GM23338 (cell line): Measurements from ENCODE around the gene RNF220. TPM values are rescaled to one million over a fixed set of nuclear protein-coding genes. Genes with fewer than 3 reads are reported as not detected.

ENCODE experiments used
- ATAC-seq: fragments of 200-7000 bp; cut with Tn5 transposase; 3 replicates; pipeline ENCODE4 v1.9.1; 2020
- DNase-seq: peaks from one replicate; pipeline ENCODE4 v3.0.0-alpha.2; 2015; ENCODE audit warnings: low spot score
- H2AFZ ChIP-seq: fragments of 200-600 bp; sonication (generic); 2 replicates; pipeline ENCODE4 v1.8.0; 2016; ENCODE audit warnings: antibody characterized with exemption, mild to moderate bottlenecking, moderate library complexity
- H3F3A ChIP-seq: fragments of 200-600 bp; sonication (generic); replicated peaks from 2 replicates; pipeline ENCODE4 v1.8.0; 2017; ENCODE audit warnings: antibody characterized with exemption, mixed run types, low read depth
- H3K27ac ChIP-seq: fragments of 200-600 bp; sonication (generic); 2 replicates; pipeline ENCODE4 v1.6.1; 2016; ENCODE audit warnings: low read depth
- H3K27me3 ChIP-seq: fragments of 200-600 bp; sonication (generic); 2 replicates; pipeline ENCODE4 v1.8.0; 2016; ENCODE audit warnings: mild to moderate bottlenecking, mixed run types, moderate library complexity; ENCODE audit not compliant: insufficient read depth
- H3K36me3 ChIP-seq: fragments of 200-600 bp; sonication (generic); 2 replicates; pipeline ENCODE4 v1.8.0; 2016; ENCODE audit warnings: mild to moderate bottlenecking; ENCODE audit not compliant: insufficient read depth
- H3K4me1 ChIP-seq: fragments of 200-600 bp; sonication (generic); 2 replicates; pipeline ENCODE4 v1.8.0; 2016; ENCODE audit warnings: mild to moderate bottlenecking, moderate library complexity; ENCODE audit not compliant: insufficient read depth
- H3K4me2 ChIP-seq: fragments of 200-600 bp; sonication (generic); 2 replicates; pipeline ENCODE4 v1.7.1; 2017; ENCODE audit warnings: mixed run types
- H3K4me3 ChIP-seq: fragments of 200-600 bp; sonication (generic); 2 replicates; pipeline ENCODE4 v1.6.1; 2016; ENCODE audit warnings: mixed run types
- H3K79me2 ChIP-seq: fragments of 200-600 bp; sonication (generic); replicated peaks from 2 replicates; pipeline ENCODE4 v1.8.0; 2017; ENCODE audit warnings: mild to moderate bottlenecking; ENCODE audit not compliant: insufficient read depth
- H3K9me2 ChIP-seq: fragments of 200-600 bp; sonication (generic); 2 replicates; pipeline ENCODE4 v1.8.0; 2017; ENCODE audit not compliant: insufficient read depth
- H4K20me1 ChIP-seq: fragments of 200-600 bp; sonication (generic); replicated peaks from 2 replicates; pipeline ENCODE4 v1.8.0; 2017; ENCODE audit warnings: mild to moderate bottlenecking; ENCODE audit not compliant: insufficient read depth
- H3K27ac Mint-ChIP-seq: 2 replicates; pipeline ENCODE4 v1.8.0; 2020; ENCODE audit warnings: inconsistent platforms, mild to moderate bottlenecking, moderate library complexity, mixed read lengths
- H3K27me3 Mint-ChIP-seq: 3 replicates; pipeline ENCODE4 v1.8.0; 2022; ENCODE audit warnings: low read depth, mild to moderate bottlenecking, moderate library complexity, mixed read lengths, inconsistent platforms; ENCODE audit not compliant: insufficient read depth, poor library complexity
- H3K36me3 Mint-ChIP-seq: 3 replicates; pipeline ENCODE4 v1.8.0; 2021; ENCODE audit warnings: low read depth, mild to moderate bottlenecking, inconsistent platforms, moderate library complexity, mixed read lengths
- H3K4me1 Mint-ChIP-seq: 3 replicates; pipeline ENCODE4 v1.8.0; 2020; ENCODE audit warnings: mild to moderate bottlenecking, inconsistent platforms, mixed read lengths
- H3K4me3 Mint-ChIP-seq: 3 replicates; pipeline ENCODE4 v1.8.0; 2021; ENCODE audit warnings: moderate library complexity, mild to moderate bottlenecking, inconsistent platforms, mixed read lengths
- H3K9me3 Mint-ChIP-seq: 3 replicates; pipeline ENCODE4 v1.8.0; 2020; ENCODE audit warnings: moderate library complexity, mild to moderate bottlenecking, inconsistent platforms, mixed read lengths
- CREB1 ChIP-seq: fragments of 250-450 bp; sonication (Bioruptor Pico); IDR thresholded peaks from 2 replicates; pipeline ENCODE4 v1.5.0; 2020; ENCODE audit warnings: low read depth, mild to moderate bottlenecking, moderate library complexity
- ETS1 ChIP-seq: IDR thresholded peaks from 2 replicates; pipeline ENCODE4 v1.6.1; 2016; ENCODE audit warnings: antibody characterized with exemption
- EZH2 ChIP-seq: fragments of 200-600 bp; sonication (generic); IDR thresholded peaks from one replicate; pipeline ENCODE4 v1.8.0; 2017; ENCODE audit warnings: antibody characterized with exemption, mild to moderate bottlenecking, low read depth; ENCODE audit not compliant: unreplicated experiment
- EZH2phosphoT487 ChIP-seq: fragments of 200-600 bp; sonication (generic); IDR thresholded peaks from one replicate; pipeline ENCODE4 v1.8.1; 2018; ENCODE audit warnings: antibody characterized with exemption; ENCODE audit not compliant: unreplicated experiment
- JUNB ChIP-seq: IDR thresholded peaks from one replicate; pipeline ENCODE4 v1.6.1; 2016; ENCODE audit warnings: antibody characterized with exemption; ENCODE audit not compliant: unreplicated experiment
- NANOG ChIP-seq: IDR thresholded peaks from 2 replicates; pipeline ENCODE4 v1.6.1; 2016; ENCODE audit warnings: antibody characterized with exemption, borderline replicate concordance
- POLR2AphosphoS5 ChIP-seq: IDR thresholded peaks from 2 replicates; pipeline ENCODE4 v1.6.1; 2016; ENCODE audit warnings: antibody characterized with exemption, low read depth
- STAT1 ChIP-seq: IDR thresholded peaks from one replicate; pipeline ENCODE4 v1.6.1; 2016; ENCODE audit warnings: antibody characterized with exemption; ENCODE audit not compliant: unreplicated experiment
- ZNF114 ChIP-seq: fragments of 250-450 bp; sonication (Bioruptor Pico); IDR thresholded peaks from 2 replicates; pipeline ENCODE4 v1.5.0; 2020; ENCODE audit warnings: mild to moderate bottlenecking, moderate library complexity
- ZNF331 ChIP-seq: fragments of 250-450 bp; sonication (Bioruptor Pico); IDR thresholded peaks from 2 replicates; pipeline ENCODE4 v1.5.0; 2020; ENCODE audit warnings: low read depth, mild to moderate bottlenecking, moderate library complexity
- ZNF462 ChIP-seq: fragments of 250-450 bp; sonication (Bioruptor Pico); IDR thresholded peaks from 2 replicates; pipeline ENCODE4 v1.5.0; 2020; ENCODE audit warnings: mild to moderate bottlenecking, moderate library complexity
- long read RNA-seq: library from polyadenylated mRNA; unstranded; transcript quantifications from one replicate; pipeline ENCODE4 v2.0.0, GENCODE V29; 2020; ENCODE audit not compliant: unreplicated experiment
- polyA plus RNA-seq: library from polyadenylated mRNA; unstranded; fragments of >200 nt; fragmentation: Nextera tagmentation; extraction: Ambion mirVana; gene quantifications from 2 replicates; pipeline ENCODE4 v1.2.1, GENCODE V29; 2016
- total RNA-seq: library from RNA; depleted of rRNA; stranded (reverse); fragments of >200 nt; shearing (Covaris generic); gene quantifications from 2 replicates; pipeline ENCODE4 v1.2.3, GENCODE V29; 2014; rRNA removed
- TF ChIP-seq, protein P1 (sequence below), 2 experiments: fragments of 200-600 bp in 1 of 2; sonication (generic) in 1 of 2; conservative IDR thresholded peaks; 2 replicates each; pipeline versions ENCODE4 v1.5.1 to v1.6.1; 2016 to 2017; ENCODE audit warnings: antibody characterized with exemption in 2 of 2, low read depth in 2 of 2, mild to moderate bottlenecking in 2 of 2, moderate library complexity in 1 of 2
- TF ChIP-seq, protein P2 (sequence below): IDR thresholded peaks from one replicate; pipeline ENCODE4 v1.6.1; 2018; ENCODE audit warnings: antibody characterized with exemption; ENCODE audit not compliant: unreplicated experiment

RNF220 gene
- 141 and 168 TPM in 2 replicates for total RNA-seq
- polyA plus RNA-seq: 63.6 and 72.8 TPM in 2 replicates
- long read RNA-seq, partial matches to known transcripts: 2 of 5 reads
- long read RNA-seq, other reads (novel, unspliced or antisense): 2 of 5 reads

DNA sequence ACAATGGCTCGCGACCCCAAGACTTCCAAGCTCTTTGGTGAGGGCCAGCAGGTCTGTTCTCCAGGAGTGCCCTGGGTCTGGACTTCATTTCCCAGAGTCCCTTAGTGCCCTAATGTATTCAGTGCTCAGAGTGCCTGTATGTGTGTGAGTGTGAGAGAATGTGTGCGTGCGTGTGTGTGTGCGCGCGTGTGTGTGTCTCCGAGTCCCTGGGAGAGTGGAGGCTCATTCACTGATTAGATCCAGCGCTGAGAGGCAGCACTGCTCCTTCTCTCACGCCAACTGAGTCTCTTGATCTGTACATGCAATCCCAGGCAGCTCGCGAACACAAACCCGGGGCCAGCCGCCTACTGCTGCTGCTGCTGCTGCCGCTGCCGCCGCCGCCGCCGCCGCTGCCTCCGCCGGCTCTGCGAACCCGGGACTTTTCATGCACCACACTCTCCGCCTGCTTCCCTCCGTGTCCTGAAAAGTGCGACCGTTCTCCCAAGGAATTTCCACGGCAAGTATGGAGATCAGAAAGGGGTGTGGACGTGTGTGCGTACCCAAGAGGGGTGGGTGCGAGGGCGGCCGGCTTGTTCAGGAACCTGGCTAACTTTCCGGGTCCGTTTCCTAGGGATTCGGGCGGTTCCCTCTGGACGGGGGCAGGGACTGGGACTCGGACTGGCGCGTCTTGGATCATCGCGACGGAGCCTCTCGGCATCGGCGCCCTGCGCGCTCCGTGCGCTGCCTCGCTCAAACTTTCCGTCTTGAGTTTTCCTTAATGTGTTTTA, at the start of gene RNF220:
Gene RNF220 (plus strand): TSS at position 225 of the 767 bp plus-strand sequence.
- H3F3A ChIP-seq: peaks cover 12% of the 10 kb centered on the region; the same call in 1 of the 2 replicates
- H2AFZ ChIP-seq: peak within 1 kb of the TSS; percentile 52
- TF ChIP-seq CREB1 (0 out of 2 replicates have a peak, but pooled peaks have one; percentile 59), POLR2AphosphoS5 (peak; percentile 72), EZH2 (peak; percentile 38), NANOG (no peak), ETS1 (peak; percentile 35; the same call in 1 of the 2 replicates), ZNF331 (no peak), ZNF462 (CRISPR knock-in tag) (peak; percentile 26; the same call in 1 of the 2 replicates), ZNF114 (no peak), JUNB (no peak), STAT1 (no peak), EZH2phosphoT487 (no peak)
- TF ChIP-seq, protein P1, sequence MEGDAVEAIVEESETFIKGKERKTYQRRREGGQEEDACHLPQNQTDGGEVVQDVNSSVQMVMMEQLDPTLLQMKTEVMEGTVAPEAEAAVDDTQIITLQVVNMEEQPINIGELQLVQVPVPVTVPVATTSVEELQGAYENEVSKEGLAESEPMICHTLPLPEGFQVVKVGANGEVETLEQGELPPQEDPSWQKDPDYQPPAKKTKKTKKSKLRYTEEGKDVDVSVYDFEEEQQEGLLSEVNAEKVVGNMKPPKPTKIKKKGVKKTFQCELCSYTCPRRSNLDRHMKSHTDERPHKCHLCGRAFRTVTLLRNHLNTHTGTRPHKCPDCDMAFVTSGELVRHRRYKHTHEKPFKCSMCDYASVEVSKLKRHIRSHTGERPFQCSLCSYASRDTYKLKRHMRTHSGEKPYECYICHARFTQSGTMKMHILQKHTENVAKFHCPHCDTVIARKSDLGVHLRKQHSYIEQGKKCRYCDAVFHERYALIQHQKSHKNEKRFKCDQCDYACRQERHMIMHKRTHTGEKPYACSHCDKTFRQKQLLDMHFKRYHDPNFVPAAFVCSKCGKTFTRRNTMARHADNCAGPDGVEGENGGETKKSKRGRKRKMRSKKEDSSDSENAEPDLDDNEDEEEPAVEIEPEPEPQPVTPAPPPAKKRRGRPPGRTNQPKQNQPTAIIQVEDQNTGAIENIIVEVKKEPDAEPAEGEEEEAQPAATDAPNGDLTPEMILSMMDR (conservative IDR thresholded peaks at IDR 0.05; ENCODE audit: low read depth in 2 of 2): no peak
- TF ChIP-seq, protein P2, sequence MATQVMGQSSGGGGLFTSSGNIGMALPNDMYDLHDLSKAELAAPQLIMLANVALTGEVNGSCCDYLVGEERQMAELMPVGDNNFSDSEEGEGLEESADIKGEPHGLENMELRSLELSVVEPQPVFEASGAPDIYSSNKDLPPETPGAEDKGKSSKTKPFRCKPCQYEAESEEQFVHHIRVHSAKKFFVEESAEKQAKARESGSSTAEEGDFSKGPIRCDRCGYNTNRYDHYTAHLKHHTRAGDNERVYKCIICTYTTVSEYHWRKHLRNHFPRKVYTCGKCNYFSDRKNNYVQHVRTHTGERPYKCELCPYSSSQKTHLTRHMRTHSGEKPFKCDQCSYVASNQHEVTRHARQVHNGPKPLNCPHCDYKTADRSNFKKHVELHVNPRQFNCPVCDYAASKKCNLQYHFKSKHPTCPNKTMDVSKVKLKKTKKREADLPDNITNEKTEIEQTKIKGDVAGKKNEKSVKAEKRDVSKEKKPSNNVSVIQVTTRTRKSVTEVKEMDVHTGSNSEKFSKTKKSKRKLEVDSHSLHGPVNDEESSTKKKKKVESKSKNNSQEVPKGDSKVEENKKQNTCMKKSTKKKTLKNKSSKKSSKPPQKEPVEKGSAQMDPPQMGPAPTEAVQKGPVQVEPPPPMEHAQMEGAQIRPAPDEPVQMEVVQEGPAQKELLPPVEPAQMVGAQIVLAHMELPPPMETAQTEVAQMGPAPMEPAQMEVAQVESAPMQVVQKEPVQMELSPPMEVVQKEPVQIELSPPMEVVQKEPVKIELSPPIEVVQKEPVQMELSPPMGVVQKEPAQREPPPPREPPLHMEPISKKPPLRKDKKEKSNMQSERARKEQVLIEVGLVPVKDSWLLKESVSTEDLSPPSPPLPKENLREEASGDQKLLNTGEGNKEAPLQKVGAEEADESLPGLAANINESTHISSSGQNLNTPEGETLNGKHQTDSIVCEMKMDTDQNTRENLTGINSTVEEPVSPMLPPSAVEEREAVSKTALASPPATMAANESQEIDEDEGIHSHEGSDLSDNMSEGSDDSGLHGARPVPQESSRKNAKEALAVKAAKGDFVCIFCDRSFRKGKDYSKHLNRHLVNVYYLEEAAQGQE: no peak
- Mint-ChIP-seq H3K4me1 (no peaks in the 10 kb centered on the region; the same call in 1 of the 3 replicates), H3K27ac (peak within 1 kb of the TSS; percentile 83), H3K36me3 (no peaks in the 10 kb centered on the region; the same call in 2 of the 3 replicates), H3K9me3 (no peaks in the 10 kb centered on the region), H3K27me3 (peaks cover 21% of the 10 kb centered on the region), H3K4me3 (peak within 1 kb of the TSS; percentile 95)
- H3K36me3 ChIP-seq: no peaks in the 10 kb centered on the region
- H3K4me3 ChIP-seq: peak within 1 kb of the TSS; percentile 98
- peaks cover 41% of the 10 kb centered on the region for H3K27me3 ChIP-seq
- H3K4me1 ChIP-seq: peaks cover 23% of the 10 kb centered on the region
- H4K20me1 ChIP-seq: peaks cover 12% of the 10 kb centered on the region
- H3K9me2 ChIP-seq: no peaks in the 10 kb centered on the region
- H3K79me2 ChIP-seq: peaks cover 26% of the 10 kb centered on the region
- DNase-seq (peak; percentile 93), ATAC-seq (peak; percentile 64)
- H3K27ac ChIP-seq: 0 out of 2 replicates have a peak within 1 kb of the TSS, but pooled peaks have one; percentile 7
- peak within 1 kb of the TSS; percentile 84 for H3K4me2 ChIP-seq
